Retinal pigment epithelial cell (primary cell): ENCODE data around the gene DDX55.
A peak's percentile ranks its signal among the peaks of the same experiment; 100 is the strongest.
"Not testable (repeated sequence)": the region's sequence is repeated elsewhere in the genome, so short reads cannot be mapped to it uniquely, and the experiment has no call there.

Experiments
- DNase-seq: peaks from one replicate; pipeline ENCODE4 v3.0.0-alpha.2; 2010; ENCODE audit warnings: low read depth
- H3K4me3 ChIP-seq: 2 replicates; pipeline ENCODE4 v1.5.1; 2011; ENCODE audit warnings: mild to moderate bottlenecking, low read length, control low read depth, moderate library complexity
- CTCF ChIP-seq: conservative IDR thresholded peaks from 2 replicates; pipeline ENCODE4 v1.5.1; 2011; ENCODE audit warnings: low read depth, low read length, control low read depth, inconsistent platforms

The DDX55 gene

DNA sequence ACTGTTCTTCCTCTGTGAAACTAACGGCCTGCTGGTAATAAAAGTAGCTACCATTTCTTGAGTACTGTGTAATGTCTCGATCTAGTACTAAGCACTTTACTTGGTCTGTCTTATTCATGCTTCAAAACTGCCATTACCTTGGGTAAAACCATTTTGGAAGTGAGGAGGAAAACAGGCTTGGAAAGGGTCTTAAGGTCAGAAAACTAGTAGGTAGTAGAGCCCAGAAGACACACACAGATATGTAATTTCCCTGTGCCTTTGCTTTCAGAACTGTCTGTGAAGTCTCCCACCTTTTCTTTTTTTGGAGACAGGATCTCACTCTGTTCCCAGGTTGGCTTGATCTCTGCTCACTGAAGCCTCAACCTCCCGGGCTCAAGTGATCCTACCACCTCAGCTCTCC lies 3.4 kb upstream of the DDX55 start:
- no peak for DNase-seq
- TF ChIP-seq CTCF: no peak
- H3K4me3 ChIP-seq: no peak overlapping the region

- no peak overlapping the region for H3K4me3 ChIP-seq
- TF ChIP-seq CTCF: no peak
- DNase-seq: no peak
Measured at GRCh38 chr12:123599310-123599709, 2.6 kb upstream of the DDX55 start.

DNA sequence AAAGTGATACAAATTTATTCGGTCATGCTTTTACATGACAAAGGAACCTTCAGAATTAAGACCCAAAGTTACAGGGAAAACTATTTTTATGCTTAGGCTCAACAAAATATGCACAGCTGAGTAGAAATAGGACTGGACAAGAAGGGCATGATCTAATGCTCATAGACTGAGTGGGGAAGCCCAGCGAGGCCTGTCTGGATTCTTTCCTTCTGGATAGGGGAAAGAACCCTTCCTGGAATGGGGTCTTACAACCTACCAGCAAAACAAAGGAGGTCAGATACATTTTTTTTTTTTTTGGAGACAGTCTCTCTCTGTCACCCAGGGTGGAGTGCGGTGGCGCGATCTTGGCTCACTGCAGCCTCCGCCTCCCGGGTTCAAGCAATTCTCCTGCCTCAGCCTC lies 2.2 kb upstream of the DDX55 start:
- DNase-seq: no peak
- TF ChIP-seq CTCF: no peak
- H3K4me3 ChIP-seq: no peak overlapping the region

DNA sequence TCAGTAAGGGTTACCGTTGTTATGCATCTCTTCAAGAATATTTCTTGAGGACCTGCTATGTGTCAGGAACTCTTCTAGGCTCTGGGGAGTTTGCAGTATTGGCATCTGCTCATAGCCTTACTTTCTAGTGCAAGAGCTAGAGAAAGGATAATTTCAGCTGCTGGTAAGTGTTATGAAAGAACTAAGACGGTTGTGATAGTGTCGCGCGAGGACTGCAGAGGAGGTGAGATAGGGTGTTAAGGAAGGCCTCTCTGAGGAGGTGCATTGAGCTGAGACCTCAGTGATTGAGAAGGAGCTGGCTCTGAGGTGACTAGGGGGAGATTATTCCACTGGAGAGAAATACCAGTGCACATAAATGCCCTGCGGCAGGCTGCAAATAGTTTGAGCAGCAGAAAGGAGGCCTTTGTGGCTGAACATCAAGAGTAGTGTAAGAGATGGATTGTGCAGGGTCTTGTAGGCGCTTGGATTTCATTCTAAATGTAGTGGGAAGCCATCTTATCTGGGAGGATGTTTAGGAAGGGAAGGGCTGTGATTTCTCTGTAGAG lies 824 bp downstream of the DDX55 start:
- TF ChIP-seq CTCF: no peak
- DNase-seq: no peak
- H3K4me3 ChIP-seq: peak overlapping the region; percentile 96

DNA sequence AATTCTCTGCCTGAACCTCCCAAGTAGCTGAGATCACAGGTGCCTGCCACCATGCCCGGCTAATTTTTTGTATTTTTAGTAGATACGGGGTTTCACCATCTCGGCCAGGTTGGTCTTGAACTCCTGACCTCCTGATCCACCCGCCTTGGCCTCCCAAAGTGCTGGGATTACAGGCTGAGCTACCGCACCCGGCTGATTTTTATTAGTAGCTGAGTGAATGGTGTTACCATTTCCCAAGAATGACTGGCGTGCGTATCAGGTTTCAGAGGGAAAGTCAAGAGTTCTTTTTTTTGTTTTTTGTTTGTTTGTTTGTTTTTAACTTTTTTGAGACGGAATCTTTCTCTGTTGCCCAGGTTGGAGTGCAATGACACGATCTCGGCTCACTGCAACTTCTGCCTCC lies 1.6 kb downstream of the DDX55 start:
- not testable (repeated sequence) for DNase-seq, H3K4me3 ChIP-seq

DNA sequence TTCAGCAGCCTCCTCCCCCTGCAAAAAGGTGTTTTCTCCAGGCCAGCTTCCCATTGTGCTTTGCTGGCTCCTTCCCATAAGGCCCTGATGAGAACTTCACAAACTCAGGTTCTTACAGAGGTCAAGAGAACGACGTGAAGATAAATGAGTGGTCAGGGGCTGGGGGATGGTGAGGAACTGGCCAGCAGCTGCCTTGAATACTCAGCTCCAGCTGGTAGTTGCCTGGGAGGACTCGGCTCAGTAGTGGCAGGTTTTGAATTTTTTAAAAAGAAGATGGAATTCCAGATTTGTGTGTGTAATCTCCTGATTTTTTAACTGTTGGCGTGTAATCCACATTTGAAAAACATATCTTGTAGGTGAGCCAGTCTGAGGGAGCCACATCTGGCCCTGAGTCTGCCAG lies 5.9 kb downstream of the DDX55 start:
- DNase-seq: no peak
- TF ChIP-seq CTCF: no peak
- no peak overlapping the region for H3K4me3 ChIP-seq

DNA sequence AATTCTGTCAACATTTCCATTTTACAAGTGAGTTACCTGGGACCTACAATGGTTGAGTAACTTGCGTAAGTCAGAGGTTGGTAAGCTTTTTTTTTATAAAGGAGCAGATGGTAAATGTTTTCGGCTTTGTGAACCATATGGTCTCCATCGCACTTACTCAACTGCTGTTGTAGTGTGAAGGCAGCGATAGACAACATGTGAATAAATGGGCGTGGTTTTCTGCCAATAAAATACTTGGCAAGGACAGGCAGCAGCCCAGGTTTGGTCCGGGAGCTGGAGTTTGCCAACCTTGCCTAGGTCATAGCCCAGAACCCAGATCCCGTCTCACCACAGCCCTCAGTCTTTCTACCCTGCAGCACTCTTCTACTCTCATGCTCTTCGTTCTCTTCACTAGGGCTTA lies 6.3 kb downstream of the DDX55 start:
- TF ChIP-seq CTCF: no peak

DNA sequence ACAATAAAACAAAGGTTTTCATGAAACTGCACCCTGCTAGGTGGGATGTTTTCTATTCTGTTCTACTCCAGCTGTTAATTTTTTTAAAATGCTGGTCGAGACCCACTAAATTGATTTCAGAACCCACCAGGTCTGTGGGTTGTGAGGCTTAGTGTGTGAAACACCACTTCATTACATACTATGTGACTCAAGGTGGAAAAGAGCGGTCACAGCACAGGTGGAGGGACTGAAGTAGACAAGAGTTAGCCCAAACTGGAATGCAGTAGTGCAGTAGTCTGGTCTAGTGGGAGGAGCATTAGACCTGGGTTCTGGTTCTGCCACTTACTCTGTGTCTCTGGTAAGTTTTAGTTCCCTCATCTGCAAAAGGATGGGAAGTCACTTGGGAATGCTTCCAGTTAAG lies 12.2 kb downstream of the DDX55 start:
- H3K4me3 ChIP-seq: no peak overlapping the region
- DNase-seq: no peak
- TF ChIP-seq CTCF: no peak

More for the DNA sequence above, 6.3 kb downstream of the DDX55 start:
- DNase-seq: no peak
- no peak overlapping the region for H3K4me3 ChIP-seq
